Measurements from ENCODE around the gene LDLRAD4.

Gene LDLRAD4

DNA sequence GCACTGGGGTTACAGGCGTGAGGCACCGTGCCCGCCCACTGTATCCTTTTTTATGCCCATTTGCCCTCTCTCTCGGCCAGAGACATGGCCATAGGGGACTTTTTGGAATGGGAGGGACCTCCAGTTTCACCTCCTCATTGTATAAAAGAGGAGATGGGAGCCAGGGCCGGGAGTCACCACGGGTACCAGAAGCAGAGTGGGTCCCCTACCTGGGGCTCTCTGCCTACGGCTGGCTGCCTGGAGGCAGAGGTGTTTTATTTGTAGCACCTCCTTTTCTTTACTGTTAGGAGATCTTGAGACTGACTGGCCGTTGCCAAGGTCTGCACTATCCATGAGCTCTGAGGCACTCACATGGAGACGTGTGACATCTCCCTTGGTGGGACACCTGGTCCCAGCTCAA lies 162.8 kb downstream of the LDLRAD4 start:
- TF ChIP-seq, protein P1, sequence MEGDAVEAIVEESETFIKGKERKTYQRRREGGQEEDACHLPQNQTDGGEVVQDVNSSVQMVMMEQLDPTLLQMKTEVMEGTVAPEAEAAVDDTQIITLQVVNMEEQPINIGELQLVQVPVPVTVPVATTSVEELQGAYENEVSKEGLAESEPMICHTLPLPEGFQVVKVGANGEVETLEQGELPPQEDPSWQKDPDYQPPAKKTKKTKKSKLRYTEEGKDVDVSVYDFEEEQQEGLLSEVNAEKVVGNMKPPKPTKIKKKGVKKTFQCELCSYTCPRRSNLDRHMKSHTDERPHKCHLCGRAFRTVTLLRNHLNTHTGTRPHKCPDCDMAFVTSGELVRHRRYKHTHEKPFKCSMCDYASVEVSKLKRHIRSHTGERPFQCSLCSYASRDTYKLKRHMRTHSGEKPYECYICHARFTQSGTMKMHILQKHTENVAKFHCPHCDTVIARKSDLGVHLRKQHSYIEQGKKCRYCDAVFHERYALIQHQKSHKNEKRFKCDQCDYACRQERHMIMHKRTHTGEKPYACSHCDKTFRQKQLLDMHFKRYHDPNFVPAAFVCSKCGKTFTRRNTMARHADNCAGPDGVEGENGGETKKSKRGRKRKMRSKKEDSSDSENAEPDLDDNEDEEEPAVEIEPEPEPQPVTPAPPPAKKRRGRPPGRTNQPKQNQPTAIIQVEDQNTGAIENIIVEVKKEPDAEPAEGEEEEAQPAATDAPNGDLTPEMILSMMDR (IDR thresholded peaks at IDR 0.05; ENCODE audit: low read depth, low read length, missing control alignments): no peak
- no peak for DNase-seq (ENCODE audit: low read depth)
- no peak overlapping the region for H3K4me3 ChIP-seq (ENCODE audit: low read depth, low read length)
- in situ Hi-C loops (cut with HindIII; ENCODE audit: low sequenced_read_pairs): no loop called here

- H3K4me3 ChIP-seq (ENCODE audit: low read depth, low read length): peak overlapping the region; percentile 9
- in situ Hi-C loops (cut with HindIII; ENCODE audit: low sequenced_read_pairs): no loop called here
- TF ChIP-seq, protein P1 (IDR thresholded peaks at IDR 0.05; ENCODE audit: low read depth, low read length, missing control alignments): no peak
- no peak for DNase-seq (ENCODE audit: low read depth)
These were observed 163.4 kb downstream of the LDLRAD4 start for GRCh38 chr18:13381944-13382365.

DNA sequence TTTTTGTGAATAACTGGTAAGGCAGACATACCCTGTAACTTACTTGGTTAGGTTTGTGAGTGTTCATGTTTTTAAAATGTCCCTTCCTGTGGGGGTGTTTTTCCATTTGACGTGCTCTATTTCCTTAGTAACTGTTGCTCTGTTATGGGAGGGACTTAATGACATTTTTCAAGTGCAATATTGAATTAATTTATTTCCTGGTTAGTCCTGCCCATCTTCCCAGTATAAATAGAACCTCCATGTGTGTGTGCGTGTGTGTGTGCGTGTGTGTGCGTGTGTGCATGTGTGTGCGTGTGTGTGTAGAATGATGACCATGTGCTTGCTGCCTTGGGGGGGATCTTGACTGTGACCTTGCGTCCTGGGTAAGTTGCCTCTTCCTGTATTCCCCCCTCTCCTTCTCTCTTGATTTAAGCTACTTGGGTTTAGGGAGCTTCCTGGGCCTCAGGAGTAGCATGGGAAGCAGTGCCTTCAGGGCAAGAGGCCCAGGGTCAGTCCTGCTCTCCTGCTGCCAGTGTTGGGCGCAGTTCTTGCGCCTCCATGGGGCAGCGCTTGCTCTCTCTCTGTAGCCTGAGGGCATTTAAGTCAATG lies 163.9 kb downstream of the LDLRAD4 start:
- TF ChIP-seq, protein P1 (IDR thresholded peaks at IDR 0.05; ENCODE audit: low read depth, low read length, missing control alignments): no peak
- in situ Hi-C loops (cut with HindIII; ENCODE audit: low sequenced_read_pairs): no loop called here
- DNase-seq (ENCODE audit: low read depth): no peak
- H3K4me3 ChIP-seq (ENCODE audit: low read depth, low read length): peak overlapping the region; percentile 9

- no peak for DNase-seq (ENCODE audit: low read depth)
- in situ Hi-C loops (cut with HindIII; ENCODE audit: low sequenced_read_pairs): no loop called here
- TF ChIP-seq, protein P1 (IDR thresholded peaks at IDR 0.05; ENCODE audit: low read depth, low read length, missing control alignments): no peak
- H3K4me3 ChIP-seq (ENCODE audit: low read depth, low read length): no peak overlapping the region
These were observed 164.6 kb downstream of the LDLRAD4 start for GRCh38 chr18:13382954-13383827.

- H3K4me3 ChIP-seq (ENCODE audit: low read depth, low read length): no peak overlapping the region
- no peak for DNase-seq (ENCODE audit: low read depth)
- in situ Hi-C loops (cut with HindIII; ENCODE audit: low sequenced_read_pairs): no loop called here
- TF ChIP-seq, protein P1 (IDR thresholded peaks at IDR 0.05; ENCODE audit: low read depth, low read length, missing control alignments): no peak
These were observed 168.6 kb downstream of the LDLRAD4 start for GRCh38 chr18:13386891-13387801.

Measured in astrocyte of the cerebellum (primary cell).